HEK293T (cell line): ENCODE data around the gene MPPE1.

ENCODE experiments used
- CTCF ChIA-PET: fragments of 350-600 bp; formaldehyde crosslinking; extraction: SDS; loops from one replicate; lab custom pipeline; 2021; ENCODE audit warnings: antibody characterized with exemption, inconsistent platforms; lab: Yijun Ruan, JAX
- POLR2A ChIA-PET: fragments of 350-600 bp; formaldehyde crosslinking; extraction: SDS; loops from one replicate; lab custom pipeline; 2020; ENCODE audit warnings: antibody characterized with exemption, inconsistent platforms; lab: Yijun Ruan, JAX
- DNase-seq: peaks from one replicate; pipeline ENCODE4 v3.0.0; 2012; ENCODE audit warnings: mixed read lengths; ENCODE audit errors: extremely low spot score
- ARNT ChIP-seq: fragments of 450-650 bp; IDR thresholded peaks from 2 replicates; pipeline ENCODE4 v1.6.1; 2017; ENCODE audit warnings: mild to moderate bottlenecking
- BHLHE40 ChIP-seq: fragments of 450-650 bp; IDR thresholded peaks from 2 replicates; pipeline ENCODE4 v1.6.1; 2016; ENCODE audit warnings: mild to moderate bottlenecking, moderate library complexity, borderline replicate concordance
- CTBP1 ChIP-seq: fragments of 450-650 bp; IDR thresholded peaks from 2 replicates; pipeline ENCODE4 v1.6.1; 2016; ENCODE audit warnings: borderline replicate concordance
- ELF4 ChIP-seq: fragments of 450-650 bp; IDR thresholded peaks from 2 replicates; pipeline ENCODE4 v1.6.1; 2017; ENCODE audit warnings: antibody characterized with exemption
- FOXA1 ChIP-seq: fragments of 450-650 bp; IDR thresholded peaks from 2 replicates; pipeline ENCODE4 v1.6.1; 2016; ENCODE audit warnings: mild to moderate bottlenecking
- FOXK2 ChIP-seq: fragments of 450-650 bp; IDR thresholded peaks from 2 replicates; pipeline ENCODE4 v1.6.1; 2016; ENCODE audit warnings: mild to moderate bottlenecking
- FOXM1 ChIP-seq: fragments of 450-650 bp; IDR thresholded peaks from 2 replicates; pipeline ENCODE4 v1.6.1; 2017; ENCODE audit warnings: mild to moderate bottlenecking, borderline replicate concordance
- HDGF ChIP-seq: fragments of 450-650 bp; IDR thresholded peaks from 2 replicates; pipeline ENCODE4 v1.6.1; 2017; ENCODE audit warnings: antibody characterized with exemption, borderline replicate concordance
- L3MBTL2 ChIP-seq: fragments of 450-650 bp; conservative IDR thresholded peaks from 2 replicates; pipeline ENCODE4 v1.6.1; 2016; ENCODE audit warnings: mild to moderate bottlenecking
- LEF1 ChIP-seq: fragments of 450-650 bp; IDR thresholded peaks from 2 replicates; pipeline ENCODE4 v1.6.1; 2017; ENCODE audit warnings: mild to moderate bottlenecking, borderline replicate concordance
- NFRKB ChIP-seq: fragments of 450-650 bp; IDR thresholded peaks from 2 replicates; pipeline ENCODE4 v1.6.1; 2016; ENCODE audit warnings: mild to moderate bottlenecking, moderate library complexity
- SP1 ChIP-seq: fragments of 450-650 bp; IDR thresholded peaks from 2 replicates; pipeline ENCODE4 v1.6.1; 2017
- SUZ12 ChIP-seq: fragments of 450-650 bp; IDR thresholded peaks from 2 replicates; pipeline ENCODE4 v1.6.1; 2016; ENCODE audit warnings: mild to moderate bottlenecking
- TARDBP ChIP-seq: fragments of 450-650 bp; IDR thresholded peaks from 2 replicates; pipeline ENCODE4 v1.6.1; 2016
- ZNF384 ChIP-seq: fragments of 450-650 bp; IDR thresholded peaks from 2 replicates; pipeline ENCODE4 v1.6.1; 2016
- TF ChIP-seq, protein P1 (sequence below): fragments of 450-650 bp; IDR thresholded peaks from 2 replicates; pipeline ENCODE4 v1.6.1; 2016

Gene MPPE1

DNA sequence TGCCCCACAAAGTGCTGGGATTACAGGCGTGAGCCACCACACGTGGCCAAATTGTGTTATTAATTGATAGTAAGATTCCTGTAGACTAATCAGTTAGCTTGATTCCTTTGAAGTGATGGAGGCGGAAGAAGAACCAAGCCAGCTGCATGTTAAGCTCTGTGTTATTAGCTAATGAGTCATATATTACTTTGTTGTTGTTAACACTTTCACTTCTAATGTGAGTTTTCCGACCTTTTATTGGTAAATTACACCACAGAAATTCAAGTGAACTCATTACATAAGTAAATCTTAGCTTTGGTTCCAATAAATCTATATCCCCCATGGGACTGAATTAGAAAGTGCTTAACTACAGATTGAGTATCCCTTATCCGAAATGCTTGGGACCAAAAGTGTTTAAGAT lies 36.6 kb downstream of the MPPE1 start:
- DNase-seq = no peak
- CTCF ChIA-PET = interaction anchor here (0.6 kb wide), 1 partner anchor 168 kb away, joined by 3 read pairs; no protein-coding TSS in a partner anchor

DNA sequence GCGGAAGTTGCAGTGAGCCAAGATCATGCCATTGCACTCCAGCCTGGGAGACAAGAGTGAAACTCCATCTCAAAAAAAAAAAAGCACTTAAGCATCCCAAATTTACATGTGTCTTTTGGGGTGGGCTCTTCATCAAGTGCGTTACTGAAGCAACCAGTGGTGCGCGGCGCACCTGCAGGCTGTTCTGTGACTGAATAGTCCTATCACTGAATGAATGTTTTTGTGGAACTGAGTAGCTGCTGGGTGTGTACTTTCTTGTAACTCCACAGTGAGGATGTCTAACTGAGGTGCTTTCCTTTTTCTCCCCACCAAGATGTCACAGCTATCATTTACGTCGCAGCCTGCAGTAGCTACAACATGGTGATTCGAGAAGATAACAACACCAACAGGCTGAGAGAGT lies 39.9 kb downstream of the MPPE1 start:
- no peak for DNase-seq
- TF ChIP-seq, protein P1, sequence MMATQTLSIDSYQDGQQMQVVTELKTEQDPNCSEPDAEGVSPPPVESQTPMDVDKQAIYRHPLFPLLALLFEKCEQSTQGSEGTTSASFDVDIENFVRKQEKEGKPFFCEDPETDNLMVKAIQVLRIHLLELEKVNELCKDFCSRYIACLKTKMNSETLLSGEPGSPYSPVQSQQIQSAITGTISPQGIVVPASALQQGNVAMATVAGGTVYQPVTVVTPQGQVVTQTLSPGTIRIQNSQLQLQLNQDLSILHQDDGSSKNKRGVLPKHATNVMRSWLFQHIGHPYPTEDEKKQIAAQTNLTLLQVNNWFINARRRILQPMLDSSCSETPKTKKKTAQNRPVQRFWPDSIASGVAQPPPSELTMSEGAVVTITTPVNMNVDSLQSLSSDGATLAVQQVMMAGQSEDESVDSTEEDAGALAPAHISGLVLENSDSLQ = no peak
- no peak for TF ChIP-seq FOXA1
- TF ChIP-seq LEF1 = no peak
- ChIA-PET POLR2A (no interaction called here), CTCF (no interaction called here)

More for the DNA sequence above, 36.6 kb downstream of the MPPE1 start:
- TF ChIP-seq, protein P1 = no peak
- TF ChIP-seq SP1 (no peak), LEF1 (no peak), SUZ12 (no peak), ZNF384 (no peak), ELF4 (no peak), CTBP1 (no peak), FOXM1 (no peak), TARDBP (no peak), ARNT (no peak), HDGF (no peak), BHLHE40 (no peak), FOXK2 (no peak), NFRKB (no peak), FOXA1 (no peak), L3MBTL2 (no peak)
- POLR2A ChIA-PET = interaction anchor here (0.6 kb wide), 1 partner anchor 21 kb away, joined by 3 read pairs; no protein-coding TSS in a partner anchor

DNA sequence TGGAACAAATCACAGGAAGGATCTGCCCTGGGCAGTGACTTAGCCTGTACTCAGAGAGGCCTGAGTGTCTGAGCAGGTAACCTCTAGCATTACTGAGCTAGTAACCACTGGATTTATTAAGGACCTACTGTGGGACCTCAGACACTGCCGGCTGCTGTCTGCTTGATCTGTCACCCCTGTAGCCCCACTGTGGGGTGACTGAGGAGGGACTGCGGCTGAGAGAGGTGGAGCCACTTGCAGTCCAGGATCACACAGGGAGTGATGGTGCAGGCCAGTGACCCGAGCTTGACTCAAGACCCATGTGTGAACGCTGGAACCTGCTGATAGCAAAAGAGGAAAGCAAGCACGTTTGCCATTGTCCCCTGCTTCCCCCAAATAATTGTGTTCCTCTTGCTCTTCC lies 41.4 kb downstream of the MPPE1 start:
- ChIA-PET CTCF (no interaction called here), POLR2A (no interaction called here)
- TF ChIP-seq SP1 = no peak
- no peak for TF ChIP-seq FOXM1
- TF ChIP-seq L3MBTL2 = no peak
- no peak for TF ChIP-seq SUZ12
- TF ChIP-seq ELF4 = no peak
- TF ChIP-seq FOXA1 = no peak
- TF ChIP-seq CTBP1 = no peak
- no peak for TF ChIP-seq FOXK2
- TF ChIP-seq TARDBP = no peak
- DNase-seq = no peak

DNA sequence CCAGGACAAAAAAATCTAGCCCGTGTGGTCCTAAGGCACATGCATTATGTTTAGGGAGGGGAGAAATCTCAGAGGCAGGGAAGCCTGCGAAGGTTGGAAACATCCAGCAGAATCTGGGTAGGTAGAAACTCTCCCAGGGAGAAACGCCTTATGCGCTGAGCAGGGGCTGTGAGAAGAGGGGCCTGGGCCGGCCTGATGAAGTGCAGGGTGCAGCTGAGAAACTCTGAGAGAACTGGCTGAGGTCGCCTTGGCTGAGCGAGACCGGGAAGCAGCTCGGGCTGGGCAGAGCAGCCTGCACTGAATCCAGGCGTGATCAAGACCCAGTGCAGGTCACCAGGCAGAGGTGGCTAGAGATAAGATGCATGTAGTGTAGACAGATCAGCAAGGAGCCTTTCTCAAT lies 41.8 kb downstream of the MPPE1 start:
- ChIA-PET CTCF (no interaction called here), POLR2A (no interaction called here)
- DNase-seq = no peak
- TF ChIP-seq L3MBTL2 (no peak), HDGF (no peak), TARDBP (no peak), ELF4 (no peak), CTBP1 (no peak), FOXM1 (no peak), SUZ12 (no peak), FOXK2 (no peak), BHLHE40 (no peak), ZNF384 (no peak), ARNT (no peak), FOXA1 (no peak), LEF1 (no peak), NFRKB (no peak), SP1 (no peak)
- TF ChIP-seq, protein P1 = no peak

DNA sequence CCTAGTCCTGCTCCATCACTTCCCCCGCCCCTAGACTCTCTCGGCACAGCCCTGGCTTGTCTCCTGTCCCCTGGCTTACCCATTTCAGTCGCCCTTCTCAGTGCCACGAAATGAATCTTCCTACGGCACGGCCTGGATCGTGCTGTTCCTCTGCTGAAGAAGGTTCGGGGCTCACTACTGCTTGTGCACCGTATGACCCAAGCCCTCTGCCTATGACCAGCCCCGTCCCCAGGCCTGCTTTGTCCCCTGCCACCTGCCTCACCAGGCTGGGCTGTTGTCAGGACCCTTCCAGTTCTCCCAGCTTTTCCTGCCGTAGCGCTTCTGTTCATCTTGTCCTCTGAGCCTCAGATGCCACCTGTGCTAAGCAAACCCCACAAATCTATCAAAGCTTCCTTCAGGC lies 43.0 kb downstream of the MPPE1 start:
- DNase-seq = no peak
- POLR2A ChIA-PET = no interaction called here
- TF ChIP-seq ARNT (no peak), LEF1 (no peak), SP1 (no peak), FOXK2 (no peak), TARDBP (no peak), FOXM1 (no peak), ELF4 (no peak)
- CTCF ChIA-PET = no interaction called here

DNA sequence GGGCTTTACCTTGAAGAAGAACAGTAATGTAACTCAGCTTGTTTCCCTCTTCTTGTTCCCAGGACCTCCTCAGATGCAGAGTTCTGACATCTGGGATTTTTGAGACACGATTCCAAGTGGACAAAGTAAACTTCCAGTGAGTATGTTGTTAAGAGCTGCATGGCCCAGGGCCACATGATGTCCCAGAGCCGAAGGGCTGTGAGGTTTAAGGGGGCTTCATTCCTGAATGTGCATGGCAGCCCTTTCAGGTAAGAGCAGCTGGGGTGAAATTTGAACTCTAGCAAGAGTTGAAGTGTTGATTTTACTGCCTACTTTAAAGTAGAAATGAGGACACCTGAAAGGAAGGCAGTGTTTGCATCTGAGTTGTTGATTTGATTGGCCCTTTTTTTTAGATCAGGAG lies 43.6 kb downstream of the MPPE1 start:
- POLR2A ChIA-PET = no interaction called here
- no peak for TF ChIP-seq FOXM1
- TF ChIP-seq SP1 = no peak
- TF ChIP-seq ZNF384 = no peak
- TF ChIP-seq CTBP1 = no peak
- no peak for TF ChIP-seq BHLHE40
- TF ChIP-seq L3MBTL2 = no peak
- TF ChIP-seq FOXK2 = no peak
- TF ChIP-seq, protein P1 = no peak
- TF ChIP-seq TARDBP = no peak
- no peak for TF ChIP-seq HDGF
- TF ChIP-seq ARNT = no peak
- TF ChIP-seq FOXA1 = no peak
- TF ChIP-seq NFRKB = no peak
- TF ChIP-seq ELF4 = no peak
- no peak for TF ChIP-seq SUZ12
- TF ChIP-seq LEF1 = no peak
- no peak for DNase-seq
- CTCF ChIA-PET = no interaction called here
